T1000 (cell line): ENCODE results near the gene HERPUD1.
"Not testable (repeated sequence)": the region's sequence is repeated elsewhere in the genome, so short reads cannot be mapped to it uniquely, and the experiment has no call there.

Experiments used
- DNase-seq: peaks from one replicate; lab custom pipeline; 2025; ENCODE audit warnings: mixed read lengths; lab: John Stamatoyannopoulos, UW

Gene HERPUD1

GRCh38 chr16:56934599-56935145, 2.7 kb downstream of the HERPUD1 start:
- DNase-seq = not testable (repeated sequence)

GRCh38 chr16:56935201-56935600, 3.3 kb downstream of the HERPUD1 start:
- no peak for DNase-seq

GRCh38 chr16:56936491-56936890, 4.5 kb downstream of the HERPUD1 start:
- no peak for DNase-seq

GRCh38 chr16:56936950-56937349, 5.0 kb downstream of the HERPUD1 start:
- DNase-seq = no peak

GRCh38 chr16:56938664-56939513, 6.9 kb downstream of the HERPUD1 start:
- no peak for DNase-seq

- no peak for DNase-seq
Observed at GRCh38 chr16:56939801-56940200, 7.9 kb downstream of the HERPUD1 start.

- no peak for DNase-seq
Observed at GRCh38 chr16:56941092-56941491, 9.2 kb downstream of the HERPUD1 start.

- DNase-seq = no peak
Observed at GRCh38 chr16:56941856-56942331, 10.0 kb downstream of the HERPUD1 start.

- no peak for DNase-seq
Observed at GRCh38 chr16:56943761-56944375, 11.9 kb downstream of the HERPUD1 start.

- no peak for DNase-seq
Observed at GRCh38 chr16:56944954-56945839, 13.3 kb downstream of the HERPUD1 start.

- DNase-seq = no peak
Observed at GRCh38 chr16:56945847-56946527, 14.0 kb downstream of the HERPUD1 start.

- DNase-seq = no peak
Observed at GRCh38 chr16:56946767-56947603, 15.0 kb downstream of the HERPUD1 start.

GRCh38 chr16:56947604-56947995, 15.7 kb downstream of the HERPUD1 start:
- no peak for DNase-seq

GRCh38 chr16:56948234-56948633, 16.3 kb downstream of the HERPUD1 start:
- no peak for DNase-seq

- DNase-seq = no peak
Observed at GRCh38 chr16:56950051-56950450, 18.1 kb downstream of the HERPUD1 start.

GRCh38 chr16:56950455-56950854, 18.5 kb downstream of the HERPUD1 start:
- no peak for DNase-seq

GRCh38 chr16:56950881-56951771, 19.2 kb downstream of the HERPUD1 start:
- DNase-seq = no peak

- DNase-seq = no peak
Observed at GRCh38 chr16:56953006-56953405, 21.1 kb downstream of the HERPUD1 start.

- no peak for DNase-seq
Observed at GRCh38 chr16:56956076-56956475, 24.1 kb downstream of the HERPUD1 start.
